ENCODE results near the gene GYS1. TPM values are rescaled to one million over a fixed set of nuclear protein-coding genes. Genes with fewer than 3 reads are reported as not detected.

The GYS1 gene
- total RNA-seq, 4 donors from 2014 or later, result 26.4 to 42.0 (median 31.6) TPM

DNA sequence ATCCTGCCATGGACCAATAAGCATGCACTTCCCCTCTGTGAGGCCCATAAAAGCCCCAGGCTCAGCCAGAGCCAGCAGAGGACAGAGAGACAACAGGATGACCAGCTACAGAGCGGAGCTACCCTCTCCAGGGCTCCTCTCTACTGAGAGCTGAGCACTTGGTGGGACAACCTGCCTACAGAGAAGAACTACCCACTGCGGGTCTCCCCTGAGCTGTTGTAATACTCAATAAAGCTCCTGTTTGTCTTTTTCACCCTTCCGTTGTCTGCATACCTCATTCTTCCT lies 45.9 kb downstream of the GYS1 start:
- WGBS, result 88% methylated on average over 3 of the region's 3 CpGs
- TF ChIP-seq POLR2A (IDR thresholded peaks at IDR 0.05), result no peak
- no peak for TF ChIP-seq EP300 (IDR thresholded peaks at IDR 0.05)
- no peak for TF ChIP-seq POLR2AphosphoS5 (IDR thresholded peaks at IDR 0.05)
- TF ChIP-seq, protein P1, sequence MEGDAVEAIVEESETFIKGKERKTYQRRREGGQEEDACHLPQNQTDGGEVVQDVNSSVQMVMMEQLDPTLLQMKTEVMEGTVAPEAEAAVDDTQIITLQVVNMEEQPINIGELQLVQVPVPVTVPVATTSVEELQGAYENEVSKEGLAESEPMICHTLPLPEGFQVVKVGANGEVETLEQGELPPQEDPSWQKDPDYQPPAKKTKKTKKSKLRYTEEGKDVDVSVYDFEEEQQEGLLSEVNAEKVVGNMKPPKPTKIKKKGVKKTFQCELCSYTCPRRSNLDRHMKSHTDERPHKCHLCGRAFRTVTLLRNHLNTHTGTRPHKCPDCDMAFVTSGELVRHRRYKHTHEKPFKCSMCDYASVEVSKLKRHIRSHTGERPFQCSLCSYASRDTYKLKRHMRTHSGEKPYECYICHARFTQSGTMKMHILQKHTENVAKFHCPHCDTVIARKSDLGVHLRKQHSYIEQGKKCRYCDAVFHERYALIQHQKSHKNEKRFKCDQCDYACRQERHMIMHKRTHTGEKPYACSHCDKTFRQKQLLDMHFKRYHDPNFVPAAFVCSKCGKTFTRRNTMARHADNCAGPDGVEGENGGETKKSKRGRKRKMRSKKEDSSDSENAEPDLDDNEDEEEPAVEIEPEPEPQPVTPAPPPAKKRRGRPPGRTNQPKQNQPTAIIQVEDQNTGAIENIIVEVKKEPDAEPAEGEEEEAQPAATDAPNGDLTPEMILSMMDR (IDR thresholded peaks at IDR 0.05), result no peak
- Histone ChIP-seq H3K27me3 (no peaks in the 10 kb centered on the region), H3K9me3 (no peaks in the 10 kb centered on the region), H3K36me3 (no peaks in the 10 kb centered on the region), H3K27ac (no peak overlapping the region), H3K4me3 (no peak overlapping the region), H3K4me1 (no peaks in the 10 kb centered on the region)
- DNase-seq (ENCODE audit: low spot score in 2 of 2), result no peak

DNA sequence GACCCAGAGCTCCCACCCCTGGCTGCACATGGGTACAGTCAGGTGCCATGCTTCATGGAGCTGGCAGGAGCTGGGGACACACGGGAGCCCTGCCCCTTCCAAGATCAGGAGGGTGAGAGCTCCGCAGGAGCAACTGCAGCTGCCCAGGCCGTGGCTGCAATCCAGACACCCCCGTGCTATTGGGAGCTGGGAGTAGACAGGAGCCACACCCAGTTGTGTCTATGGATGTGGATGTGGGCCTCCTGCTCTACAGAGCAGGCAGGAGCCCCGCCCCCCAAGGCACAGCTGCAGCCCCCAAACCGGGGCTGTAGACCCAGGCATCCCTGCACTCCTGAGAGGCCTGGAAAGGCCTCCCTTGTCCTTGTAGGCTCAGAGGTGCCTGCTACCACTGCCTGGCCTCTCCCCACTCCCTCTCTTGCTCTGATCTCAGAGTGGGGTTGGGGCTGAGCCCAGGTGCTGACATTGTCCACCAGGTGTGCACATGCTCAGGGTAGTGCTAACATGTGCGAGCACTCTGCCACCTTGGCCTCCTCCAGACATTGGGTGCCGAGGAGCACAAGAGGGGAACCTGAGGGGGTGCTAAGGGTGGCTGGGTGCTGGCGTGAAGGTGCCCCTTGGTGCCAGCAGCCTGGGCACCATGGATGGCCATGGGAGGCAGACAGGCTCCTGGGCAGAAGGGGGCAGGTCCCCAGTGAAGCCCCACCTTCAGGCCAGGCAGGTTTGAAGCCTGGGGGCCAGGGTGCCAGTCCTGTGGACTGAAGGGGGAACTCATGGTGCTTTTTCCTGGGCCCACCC lies 46.4 kb downstream of the GYS1 start:
- Histone ChIP-seq H3K4me1 (no peaks in the 10 kb centered on the region), H3K27me3 (no peaks in the 10 kb centered on the region), H3K27ac (no peak overlapping the region), H3K36me3 (no peaks in the 10 kb centered on the region), H3K9me3 (no peaks in the 10 kb centered on the region), H3K4me3 (no peak overlapping the region)
- DNase-seq (ENCODE audit: low spot score in 2 of 2), result no peak
- TF ChIP-seq EP300 (IDR thresholded peaks at IDR 0.05) (no peak), POLR2AphosphoS5 (IDR thresholded peaks at IDR 0.05) (no peak), POLR2A (IDR thresholded peaks at IDR 0.05) (no peak)
- TF ChIP-seq, protein P1 (IDR thresholded peaks at IDR 0.05), result no peak
- WGBS, result 40% methylated on average over 1 of the region's 9 CpGs

DNA sequence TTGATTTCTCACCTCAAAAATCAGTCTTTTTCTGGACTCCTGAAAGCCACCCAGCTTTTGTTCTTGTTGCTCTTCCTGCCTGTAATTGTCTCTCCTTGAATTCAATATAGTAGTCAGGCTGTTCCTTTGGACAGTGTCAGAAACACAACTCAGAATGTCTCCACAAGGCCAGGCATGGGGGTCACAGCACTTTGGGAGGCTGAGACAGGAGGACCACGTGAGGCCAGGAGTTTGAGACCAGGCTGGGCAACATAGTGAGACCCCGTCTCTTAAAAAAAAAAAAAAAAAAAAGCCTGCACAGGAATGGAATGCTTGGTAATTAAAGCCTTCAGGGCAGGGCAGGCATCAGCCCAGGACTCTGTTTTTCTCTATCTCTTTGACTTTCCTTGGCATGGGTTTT lies 47.3 kb downstream of the GYS1 start:
- no peak for TF ChIP-seq POLR2AphosphoS5 (IDR thresholded peaks at IDR 0.05)
- TF ChIP-seq, protein P1 (IDR thresholded peaks at IDR 0.05), result no peak
- no peak for TF ChIP-seq POLR2A (IDR thresholded peaks at IDR 0.05)
- TF ChIP-seq EP300 (IDR thresholded peaks at IDR 0.05), result no peak
- H3K9me3 ChIP-seq, result no peaks in the 10 kb centered on the region
- H3K27ac ChIP-seq, result no peak overlapping the region
- H3K4me1 ChIP-seq, result no peaks in the 10 kb centered on the region
- H3K27me3 ChIP-seq, result no peaks in the 10 kb centered on the region
- no peak overlapping the region for H3K4me3 ChIP-seq
- H3K36me3 ChIP-seq, result no peaks in the 10 kb centered on the region
- 79% methylated on average over 2 of the region's 2 CpGs for WGBS
- DNase-seq (ENCODE audit: low spot score in 2 of 2), result no peak

DNA sequence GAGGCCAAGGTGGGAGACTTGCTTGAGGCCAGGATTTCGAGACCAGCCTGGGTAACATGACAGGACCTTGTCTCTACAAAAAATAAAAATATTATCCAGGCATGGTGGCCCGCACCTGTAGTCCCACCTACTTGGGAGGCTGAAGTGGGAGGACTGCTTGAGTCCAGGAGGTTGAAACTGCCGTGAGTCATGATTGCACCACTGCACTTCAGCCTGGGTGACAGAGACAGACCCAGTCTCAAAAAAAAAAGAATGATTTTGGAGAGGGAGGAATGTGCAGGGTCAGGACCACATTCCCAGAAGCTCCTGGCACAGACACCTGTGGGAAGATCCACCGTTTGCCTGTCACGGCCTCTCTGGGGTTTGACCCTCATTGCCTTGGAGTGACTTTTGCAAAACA lies 47.7 kb downstream of the GYS1 start:
- Histone ChIP-seq H3K36me3 (no peaks in the 10 kb centered on the region), H3K27me3 (no peaks in the 10 kb centered on the region), H3K9me3 (no peaks in the 10 kb centered on the region), H3K4me1 (no peaks in the 10 kb centered on the region), H3K4me3 (no peak overlapping the region), H3K27ac (no peak overlapping the region)
- 72% methylated on average over 5 of the region's 5 CpGs for WGBS
- DNase-seq (ENCODE audit: low spot score in 2 of 2), result no peak
- TF ChIP-seq, protein P1 (IDR thresholded peaks at IDR 0.05), result no peak
- no peak for TF ChIP-seq POLR2AphosphoS5 (IDR thresholded peaks at IDR 0.05)
- TF ChIP-seq EP300 (IDR thresholded peaks at IDR 0.05), result no peak
- no peak for TF ChIP-seq POLR2A (IDR thresholded peaks at IDR 0.05)

DNA sequence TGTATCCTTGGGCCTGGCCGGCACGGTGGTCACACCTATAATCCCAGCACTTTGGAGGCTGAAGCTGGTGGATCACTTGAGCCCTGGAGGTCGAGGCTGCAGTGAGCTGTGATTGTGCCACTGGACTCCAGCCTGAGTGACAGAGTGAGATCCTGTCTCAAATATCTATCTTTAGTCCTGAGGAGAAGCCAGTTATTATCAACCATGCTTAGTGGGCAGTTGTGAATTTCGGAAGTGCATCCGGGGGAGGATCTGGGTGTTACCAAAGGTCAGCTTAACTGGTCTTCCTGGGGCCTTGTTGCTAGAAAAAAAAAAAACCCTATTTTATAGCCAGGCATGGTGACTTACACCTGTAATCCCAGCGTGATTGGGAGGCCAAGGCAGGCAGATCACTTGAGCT lies 50.0 kb downstream of the GYS1 start:
- H3K4me1 ChIP-seq, result no peaks in the 10 kb centered on the region
- 87% methylated on average over 6 of the region's 6 CpGs for WGBS
- H3K27ac ChIP-seq, result no peak overlapping the region
- no peaks in the 10 kb centered on the region for H3K9me3 ChIP-seq
- H3K4me3 ChIP-seq, result no peak overlapping the region
- no peak for TF ChIP-seq EP300 (IDR thresholded peaks at IDR 0.05)
- TF ChIP-seq, protein P1 (IDR thresholded peaks at IDR 0.05), result no peak
- TF ChIP-seq POLR2A (IDR thresholded peaks at IDR 0.05), result no peak
- TF ChIP-seq POLR2AphosphoS5 (IDR thresholded peaks at IDR 0.05), result no peak
- no peak for DNase-seq (ENCODE audit: low spot score in 2 of 2)
- no peaks in the 10 kb centered on the region for H3K27me3 ChIP-seq
- no peaks in the 10 kb centered on the region for H3K36me3 ChIP-seq

All from suprapubic skin (tissue), 4 donors.